Femur (tissue), 1 donor: ENCODE measurements around the gene HOXA6.

Experiments
- DNase-seq: peaks from one replicate; pipeline ENCODE4 v3.0.0-alpha.2; 2017

The HOXA6 gene

DNA sequence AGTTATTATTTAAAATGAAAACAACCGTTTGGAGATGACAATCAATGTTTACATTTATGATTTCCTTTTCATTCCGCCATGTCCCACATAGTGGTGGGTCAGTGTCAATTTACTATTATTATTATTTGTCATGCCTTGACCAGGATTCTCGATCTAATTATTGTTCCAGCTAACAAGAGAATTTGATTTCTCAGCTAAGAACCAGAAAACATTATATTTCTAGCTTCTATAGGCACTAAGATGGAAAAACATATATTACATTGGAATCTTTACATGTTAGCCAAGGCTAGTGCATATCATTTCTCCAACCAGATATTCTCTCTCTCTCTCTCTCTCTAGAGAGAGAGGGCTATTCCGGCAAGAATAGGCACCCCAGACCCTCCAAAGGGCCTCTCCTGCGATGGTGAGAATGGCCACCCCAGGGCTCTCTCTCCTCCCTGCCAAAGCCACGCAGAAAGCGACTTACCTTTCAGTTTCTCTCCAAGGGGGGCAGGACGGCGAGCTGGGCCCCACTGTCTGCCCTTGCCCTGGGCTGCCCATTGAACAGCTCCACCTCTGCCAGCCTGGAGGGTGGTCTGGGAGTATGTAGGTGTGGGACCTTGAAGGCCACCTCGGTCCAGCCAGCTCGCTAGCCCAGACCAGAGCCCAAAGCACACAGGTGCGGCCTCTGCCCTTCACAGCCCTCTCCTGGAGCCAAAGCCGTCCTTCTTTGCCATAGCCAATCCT is 2.4 kb upstream of the HOXA6 start:
- DNase-seq, result no peak

DNA sequence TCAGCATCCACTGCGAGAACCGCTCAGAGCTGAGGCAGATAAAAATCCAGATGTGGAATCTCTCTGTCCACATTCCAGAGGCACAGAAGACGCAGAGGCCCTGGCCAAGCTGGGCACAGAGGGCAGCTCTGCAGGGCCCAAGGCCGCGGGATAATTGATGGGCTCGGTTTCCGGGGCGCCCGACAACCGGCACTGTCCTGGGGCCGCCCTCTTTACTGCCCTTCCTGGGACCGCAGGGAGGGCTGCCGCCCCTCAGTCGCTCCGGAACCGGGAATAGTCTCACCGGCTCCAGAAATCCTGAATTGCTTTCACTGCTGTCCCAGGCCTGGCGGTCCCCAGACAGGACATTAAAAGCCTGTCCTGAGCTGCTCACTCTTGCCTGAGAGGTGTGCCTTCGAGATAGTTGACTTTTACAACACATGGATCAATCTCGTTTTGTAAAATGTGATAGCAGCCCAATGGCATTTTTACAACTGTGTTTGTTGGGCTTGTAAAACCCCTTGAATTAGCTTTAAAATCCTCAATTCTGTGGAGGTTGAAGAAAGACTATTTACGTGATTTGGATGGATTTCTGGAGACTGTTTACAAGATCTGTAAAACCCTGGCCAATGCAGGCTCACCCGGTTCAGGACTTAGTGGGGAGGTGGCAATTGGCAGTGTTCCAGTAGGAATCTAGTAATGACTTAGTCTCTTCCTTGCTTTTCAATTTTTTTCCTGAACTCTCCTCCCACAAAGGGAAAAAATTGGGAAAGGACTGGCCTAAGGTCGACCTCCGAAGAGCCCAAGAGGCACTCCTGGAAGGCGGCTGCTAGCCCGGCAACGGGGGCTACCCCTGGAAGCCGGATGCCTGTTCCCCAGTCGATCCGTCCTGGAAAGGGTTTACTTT is 1.4 kb upstream of the HOXA6 start:
- DNase-seq, result peak; percentile 43

DNA sequence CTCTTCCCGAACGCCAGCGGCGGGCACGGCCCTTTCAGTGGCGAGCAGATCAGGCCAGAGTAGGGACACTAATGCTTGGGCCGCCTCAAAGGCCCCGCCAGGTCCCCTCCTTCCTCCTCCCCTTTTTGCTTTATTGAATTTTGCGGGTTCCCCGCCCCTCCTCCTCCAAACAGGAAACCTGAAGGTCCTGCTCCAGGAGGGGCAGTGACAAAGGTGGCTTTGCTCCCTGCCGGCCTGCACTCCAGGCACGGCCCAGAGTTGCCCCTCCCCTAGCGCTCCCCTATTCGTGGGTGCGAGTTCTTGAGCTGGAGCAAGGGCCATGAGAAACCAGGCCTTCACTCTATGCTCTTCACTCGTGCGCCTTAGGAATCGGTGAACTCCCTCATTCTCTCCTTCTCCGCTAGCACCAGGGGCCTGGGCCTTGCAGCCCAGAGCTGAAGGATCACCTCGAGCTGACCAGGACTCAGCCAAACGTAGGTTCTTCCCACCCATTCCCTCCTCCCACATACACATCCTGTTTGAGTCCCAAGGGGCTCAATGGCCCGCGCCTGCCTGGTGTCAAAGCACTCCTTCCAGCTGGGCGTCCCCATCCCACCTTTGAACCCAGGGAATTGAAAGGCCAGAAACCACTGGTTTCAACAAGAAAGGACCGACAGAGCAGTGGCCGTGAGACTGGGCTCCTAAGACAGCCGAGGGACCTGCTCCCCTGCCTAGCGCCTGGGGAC is 619 bp upstream of the HOXA6 start:
- DNase-seq, result peak; percentile 37

GRCh38 chr7:27146491-27147198 is 929 bp downstream of the HOXA6 start:
- DNase-seq, result peak; percentile 23

DNA sequence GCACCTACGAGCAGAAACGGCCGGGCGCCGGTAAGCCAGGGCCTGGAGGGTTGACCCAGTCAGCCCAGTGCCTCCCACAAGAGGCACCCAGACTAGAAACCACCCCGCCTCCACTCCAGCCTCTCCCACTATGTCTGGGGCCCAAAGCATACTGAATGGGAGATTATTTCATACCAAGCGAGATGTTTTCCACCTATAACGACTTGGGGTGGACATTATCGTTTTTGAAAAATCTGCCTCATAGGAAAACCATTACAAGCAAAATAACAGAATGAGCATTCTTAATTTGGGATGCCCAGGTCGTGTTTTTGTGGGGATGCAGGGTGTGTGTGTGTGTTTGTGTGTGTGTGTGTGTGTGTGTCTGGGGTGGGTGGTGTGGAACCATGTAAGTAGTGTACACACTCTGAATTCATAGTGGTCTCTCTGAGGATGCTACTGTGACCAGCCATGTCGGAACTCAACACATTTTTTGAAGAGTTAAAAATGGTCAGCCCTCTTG is 1.6 kb downstream of the HOXA6 start:
- no peak for DNase-seq

GRCh38 chr7:27145165-27145913 is 2.2 kb downstream of the HOXA6 start:
- DNase-seq, result peak; percentile 33

GRCh38 chr7:27144781-27145164 is 2.8 kb downstream of the HOXA6 start:
- peak; percentile 29 for DNase-seq

DNA sequence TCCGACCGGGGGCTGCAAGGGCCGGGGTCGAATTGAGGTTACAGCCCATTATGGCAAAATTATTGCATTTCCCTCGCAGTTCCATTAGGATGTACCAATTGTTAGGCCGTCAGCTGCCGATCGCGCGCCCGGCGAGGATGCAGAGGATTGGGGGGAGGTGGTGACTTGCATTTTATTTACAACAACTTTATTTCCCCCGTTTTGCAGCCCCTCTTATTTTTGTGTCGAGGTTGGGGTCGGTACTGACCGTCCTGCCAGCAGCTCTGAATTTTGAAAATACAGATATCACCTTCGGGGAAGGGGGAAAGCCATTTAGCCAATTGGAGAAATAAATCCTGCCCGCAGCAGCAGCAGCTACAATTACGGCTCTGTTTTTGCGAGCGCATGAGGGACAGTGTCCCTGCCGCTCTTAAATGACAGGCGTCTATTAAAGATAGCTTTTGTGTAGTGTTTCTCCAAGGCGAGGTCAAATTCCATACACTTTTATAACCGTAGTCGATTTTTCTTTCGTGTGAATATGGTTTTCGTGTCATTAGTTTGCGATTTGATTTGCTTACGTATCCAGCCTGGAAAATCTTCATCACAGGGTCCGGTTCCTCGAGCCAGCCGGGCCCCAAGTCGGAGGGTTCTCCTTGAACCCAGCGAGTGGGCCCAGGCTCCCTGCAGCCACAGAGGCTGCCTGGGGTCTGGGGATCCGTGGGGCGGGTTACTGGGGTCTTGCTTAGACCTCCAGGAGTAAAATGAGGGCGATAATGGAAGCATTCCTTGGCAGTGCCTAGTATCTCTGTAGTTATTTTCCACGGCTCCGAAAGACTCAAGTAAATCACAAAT is 3.4 kb downstream of the HOXA6 start:
- no peak for DNase-seq

- peak; percentile 86 for DNase-seq
Observed at GRCh38 chr7:27143023-27143949, 4.3 kb downstream of the HOXA6 start, which contains the start of gene HOXA5. Gene HOXA5, minus strand, starts transcription at chr7:27143681. Its CDS starts 74 bp downstream, at chr7:27143607.

DNA sequence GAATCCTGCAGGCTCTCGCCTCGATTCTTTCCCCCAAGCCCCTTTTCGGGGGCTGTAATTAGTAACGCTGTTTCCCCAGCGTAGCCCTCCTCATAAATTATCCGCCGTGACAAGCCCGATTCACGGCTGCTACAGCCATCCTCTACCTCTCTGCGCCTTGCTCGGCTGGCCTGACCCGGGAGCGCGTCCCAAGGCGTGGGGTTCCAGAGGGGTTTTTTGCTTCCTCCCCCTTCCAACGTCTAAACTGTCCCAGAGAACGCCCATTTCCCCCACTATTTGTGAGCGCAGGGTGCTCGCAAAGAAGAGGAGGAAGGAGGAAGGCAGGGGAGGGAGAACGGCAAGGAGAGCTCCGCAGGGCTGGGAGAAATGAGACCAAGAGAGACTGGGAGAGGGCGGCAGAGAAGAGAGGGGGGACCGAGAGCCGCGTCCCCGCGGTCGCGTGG is 5.0 kb downstream of the HOXA6 start:
- no peak for DNase-seq

- no peak for DNase-seq
Observed at GRCh38 chr7:27141923-27142579, 5.5 kb downstream of the HOXA6 start.

- DNase-seq, result no peak
Observed at GRCh38 chr7:27141137-27141922, 6.2 kb downstream of the HOXA6 start.

- DNase-seq, result no peak
Observed at GRCh38 chr7:27140126-27140857, 7.3 kb downstream of the HOXA6 start.

DNA sequence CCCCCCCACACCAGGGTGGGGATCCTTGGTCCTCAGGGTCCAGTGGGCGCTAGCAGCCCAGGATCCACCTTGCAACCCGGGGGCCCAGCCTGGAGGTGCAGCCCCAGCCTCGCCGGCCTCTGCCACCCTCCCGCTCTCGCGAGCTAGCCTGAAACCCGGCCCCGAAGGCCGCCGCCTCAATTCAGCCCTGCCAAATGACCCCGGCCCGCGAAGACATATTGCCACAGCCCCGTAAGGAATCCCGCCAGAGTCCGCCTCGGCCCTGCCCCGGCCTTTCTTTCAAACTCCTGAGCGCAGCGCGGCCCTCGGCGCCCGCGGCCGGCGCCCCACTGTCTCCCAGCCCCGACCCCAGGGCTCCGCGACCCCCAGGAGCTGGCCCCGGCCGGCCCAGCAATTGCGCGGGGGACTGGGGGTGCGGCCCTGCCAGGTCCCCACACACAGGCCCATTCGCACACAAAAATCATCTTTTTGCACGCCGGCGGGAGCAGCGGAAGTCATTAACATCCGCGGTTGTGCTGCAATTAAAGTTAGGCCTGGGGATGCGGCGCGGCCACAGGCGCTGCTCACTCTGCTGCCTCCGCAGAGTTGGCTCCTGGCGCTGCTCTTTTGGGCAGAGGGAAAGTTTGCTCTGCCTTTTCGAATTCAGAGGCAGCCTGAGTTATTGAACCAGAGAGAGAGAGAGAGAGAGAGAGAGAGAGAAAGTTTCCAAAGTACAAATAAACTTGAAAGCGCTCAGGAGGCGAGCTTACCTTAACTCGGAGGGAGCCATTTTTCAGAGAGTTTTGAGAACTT is 8.0 kb downstream of the HOXA6 start:
- no peak for DNase-seq

GRCh38 chr7:27138985-27139333 is 8.6 kb downstream of the HOXA6 start:
- no peak for DNase-seq

DNA sequence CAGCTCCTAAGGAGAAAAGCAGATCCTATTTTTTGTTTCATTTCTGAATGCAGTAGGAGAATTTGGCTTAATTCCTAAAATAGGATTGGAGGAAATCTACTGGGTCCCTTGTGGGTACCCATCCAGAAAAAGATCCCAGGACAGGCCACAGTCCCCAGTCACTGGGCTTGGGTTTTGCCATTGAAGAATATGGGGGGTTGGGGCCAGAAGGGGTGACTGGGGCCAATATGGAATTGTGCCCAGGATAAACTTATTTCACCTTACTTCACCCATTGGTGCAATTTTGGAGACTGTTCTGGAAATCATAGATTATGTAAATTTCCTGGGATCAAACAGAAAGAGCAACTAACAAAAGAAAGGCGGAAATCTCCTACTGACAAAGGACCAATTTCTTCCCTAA is 9.1 kb downstream of the HOXA6 start:
- no peak for DNase-seq
